ENCODE measurements around the gene PRRT3. TPM values are rescaled to one million over a fixed set of nuclear protein-coding genes. Genes with fewer than 3 reads are reported as not detected.
A peak's percentile ranks its signal among the peaks of the same experiment; 100 is the strongest.

The PRRT3 gene
- total and polyA plus RNA-seq, 9 of the 15 experiments (the other 6 are each of a cell fraction or from before 2014, with no cell fraction given): 0.06 to 1.9 (median 1.2) TPM

DNA sequence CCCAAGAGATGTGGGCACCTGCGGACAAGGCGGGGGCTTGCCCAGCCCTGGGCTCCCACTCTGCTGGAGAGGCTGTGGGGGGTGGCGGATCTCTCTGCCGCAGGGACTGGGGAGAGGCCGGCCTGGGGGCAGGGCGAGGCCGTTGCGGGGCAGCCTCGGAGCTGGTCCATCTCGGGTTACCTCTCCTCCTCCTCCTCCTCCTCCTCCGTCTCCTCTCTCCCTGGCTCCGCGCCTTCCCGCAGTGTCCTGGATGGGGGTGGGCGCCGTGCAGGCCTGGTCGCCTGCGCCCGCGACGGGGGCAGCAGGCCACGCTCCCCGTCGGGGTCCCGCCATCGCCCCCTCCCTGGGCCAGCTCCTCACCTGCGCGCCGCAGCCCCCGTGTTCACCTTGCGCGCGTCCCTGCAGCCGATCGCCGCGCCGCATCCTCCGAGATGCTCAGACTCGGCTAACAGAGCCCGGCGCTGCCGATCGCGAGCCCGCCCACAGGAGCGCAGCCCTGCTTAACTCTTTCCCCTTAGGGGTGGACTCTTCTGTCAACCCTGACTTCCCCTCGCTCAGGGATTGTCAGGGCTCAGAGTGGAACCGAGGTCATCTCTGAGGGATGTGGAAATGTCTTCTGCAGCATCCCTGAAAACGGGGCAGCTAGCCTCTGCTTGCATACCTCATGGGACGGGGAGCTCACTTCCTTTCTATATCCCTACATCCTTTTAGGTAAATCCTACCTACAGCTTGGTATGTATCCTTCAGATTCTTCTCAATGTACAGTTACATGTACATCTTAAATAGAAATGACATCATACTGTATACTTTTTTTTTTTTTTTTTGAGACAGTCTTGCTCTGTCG lies at the start of gene PRRT3 (continued):
- TF ChIP-seq, protein P1, sequence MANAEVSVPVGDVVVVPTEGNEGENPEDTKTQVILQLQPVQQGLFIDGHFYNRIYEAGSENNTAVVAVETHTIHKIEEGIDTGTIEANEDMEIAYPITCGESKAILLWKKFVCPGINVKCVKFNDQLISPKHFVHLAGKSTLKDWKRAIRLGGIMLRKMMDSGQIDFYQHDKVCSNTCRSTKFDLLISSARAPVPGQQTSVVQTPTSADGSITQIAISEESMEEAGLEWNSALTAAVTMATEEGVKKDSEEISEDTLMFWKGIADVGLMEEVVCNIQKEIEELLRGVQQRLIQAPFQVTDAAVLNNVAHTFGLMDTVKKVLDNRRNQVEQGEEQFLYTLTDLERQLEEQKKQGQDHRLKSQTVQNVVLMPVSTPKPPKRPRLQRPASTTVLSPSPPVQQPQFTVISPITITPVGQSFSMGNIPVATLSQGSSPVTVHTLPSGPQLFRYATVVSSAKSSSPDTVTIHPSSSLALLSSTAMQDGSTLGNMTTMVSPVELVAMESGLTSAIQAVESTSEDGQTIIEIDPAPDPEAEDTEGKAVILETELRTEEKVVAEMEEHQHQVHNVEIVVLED (CRISPR knock-in tag; IDR thresholded peaks at IDR 0.05): no peak
- TF ChIP-seq, protein P2, sequence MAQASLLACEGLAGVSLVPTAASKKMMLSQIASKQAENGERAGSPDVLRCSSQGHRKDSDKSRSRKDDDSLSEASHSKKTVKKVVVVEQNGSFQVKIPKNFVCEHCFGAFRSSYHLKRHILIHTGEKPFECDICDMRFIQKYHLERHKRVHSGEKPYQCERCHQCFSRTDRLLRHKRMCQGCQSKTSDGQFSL (CRISPR knock-in tag; IDR thresholded peaks at IDR 0.05): peak; percentile 85; the same call in 1 of the 2 replicates
- TF ChIP-seq, protein P2 (tag; IDR thresholded peaks at IDR 0.05): no peak
- TF ChIP-seq ZNF324 (CRISPR knock-in tag; IDR thresholded peaks at IDR 0.05): no peak
- TF ChIP-seq XRCC4 (IDR thresholded peaks at IDR 0.05; ENCODE audit: extremely low read depth, insufficient read depth, insufficient read length): no peak
- no peak for TF ChIP-seq EHMT2 (IDR thresholded peaks at IDR 0.05)
- TF ChIP-seq, protein P3, sequence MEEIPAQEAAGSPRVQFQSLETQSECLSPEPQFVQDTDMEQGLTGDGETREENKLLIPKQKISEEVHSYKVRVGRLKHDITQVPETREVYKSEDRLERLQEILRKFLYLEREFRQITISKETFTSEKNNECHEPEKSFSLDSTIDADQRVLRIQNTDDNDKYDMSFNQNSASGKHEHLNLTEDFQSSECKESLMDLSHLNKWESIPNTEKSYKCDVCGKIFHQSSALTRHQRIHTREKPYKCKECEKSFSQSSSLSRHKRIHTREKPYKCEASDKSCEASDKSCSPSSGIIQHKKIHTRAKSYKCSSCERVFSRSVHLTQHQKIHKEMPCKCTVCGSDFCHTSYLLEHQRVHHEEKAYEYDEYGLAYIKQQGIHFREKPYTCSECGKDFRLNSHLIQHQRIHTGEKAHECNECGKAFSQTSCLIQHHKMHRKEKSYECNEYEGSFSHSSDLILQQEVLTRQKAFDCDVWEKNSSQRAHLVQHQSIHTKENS (CRISPR knock-in tag; IDR thresholded peaks at IDR 0.05): no peak
- no peak for TF ChIP-seq PCBP2 (IDR thresholded peaks at IDR 0.05; ENCODE audit: low read depth, low read length, poor library complexity, severe bottlenecking)
- no peak for TF ChIP-seq MTF1 (CRISPR knock-in tag; IDR thresholded peaks at IDR 0.05; ENCODE audit: borderline replicate concordance)
- TF ChIP-seq JUN (IDR thresholded peaks at IDR 0.05; ENCODE audit: borderline replicate concordance, low read depth, low read length): no peak
- no peak; the same call in 1 of the 2 replicates for TF ChIP-seq JUN (CRISPR knock-in tag; IDR thresholded peaks at IDR 0.05; ENCODE audit: borderline replicate concordance)
- no peak for TF ChIP-seq RNF2 (IDR thresholded peaks at IDR 0.05)
- TF ChIP-seq BMI1 (IDR thresholded peaks at IDR 0.05; ENCODE audit: low read length): no peak
- no peak for TF ChIP-seq CBFB (CRISPR knock-in tag; IDR thresholded peaks at IDR 0.05)
- TF ChIP-seq HDAC8 (tag; IDR thresholded peaks at IDR 0.05): no peak
- no peak for TF ChIP-seq GATA2 (CRISPR knock-in tag; IDR thresholded peaks at IDR 0.05)
- no peak for TF ChIP-seq BDP1 (IDR thresholded peaks at IDR 0.05; ENCODE audit: insufficient read depth, insufficient read length)
- TF ChIP-seq STAT5A (IDR thresholded peaks at IDR 0.05; ENCODE audit: borderline replicate concordance, low read length): no peak
- TF ChIP-seq, protein P4, sequence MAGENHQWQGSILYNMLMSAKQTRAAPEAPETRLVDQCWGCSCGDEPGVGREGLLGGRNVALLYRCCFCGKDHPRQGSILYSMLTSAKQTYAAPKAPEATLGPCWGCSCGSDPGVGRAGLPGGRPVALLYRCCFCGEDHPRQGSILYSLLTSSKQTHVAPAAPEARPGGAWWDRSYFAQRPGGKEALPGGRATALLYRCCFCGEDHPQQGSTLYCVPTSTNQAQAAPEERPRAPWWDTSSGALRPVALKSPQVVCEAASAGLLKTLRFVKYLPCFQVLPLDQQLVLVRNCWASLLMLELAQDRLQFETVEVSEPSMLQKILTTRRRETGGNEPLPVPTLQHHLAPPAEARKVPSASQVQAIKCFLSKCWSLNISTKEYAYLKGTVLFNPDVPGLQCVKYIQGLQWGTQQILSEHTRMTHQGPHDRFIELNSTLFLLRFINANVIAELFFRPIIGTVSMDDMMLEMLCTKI (IDR thresholded peaks at IDR 0.05; ENCODE audit: partially characterized antibody): no peak
- no peak for TF ChIP-seq ZNF274 (IDR thresholded peaks at IDR 0.05; ENCODE audit: borderline replicate concordance, low read depth, low read length)
- TF ChIP-seq ZNF785 (CRISPR knock-in tag; IDR thresholded peaks at IDR 0.05): no peak
- no peak for TF ChIP-seq BRCA1 (IDR thresholded peaks at IDR 0.05)
- no peak for TF ChIP-seq BRCA1 (CRISPR knock-in tag; IDR thresholded peaks at IDR 0.05)

All from K562 (cell line).